HG03139 (cell line): ENCODE measurements around the gene GK.
"Not testable (repeated sequence)": the region's sequence is repeated elsewhere in the genome, so short reads cannot be mapped to it uniquely, and the experiment has no call there.

ENCODE experiments used
- ATAC-seq: cut with Tn5 transposase; IDR thresholded peaks from one replicate; pipeline ENCODE4 v1.9.1; 2021; ENCODE audit not compliant: unreplicated experiment

The GK gene

GRCh38 chrX:30653415-30654131 lies at the start of gene GK:
TSS of gene GK (plus strand) at chrX:30653423. CDS start at chrX:30653538, 115 bp downstream.
- peak; percentile 1 for ATAC-seq

GRCh38 chrX:30607155-30607554 lies 46.1 kb upstream of the GK start:
- ATAC-seq: no peak

- ATAC-seq: no peak
These were observed 43.2 kb upstream of the GK start for GRCh38 chrX:30610026-30610425.

- ATAC-seq: no peak
These were observed 41.0 kb upstream of the GK start for GRCh38 chrX:30612250-30612655.

GRCh38 chrX:30613721-30614120 lies 39.5 kb upstream of the GK start:
- ATAC-seq: no peak

GRCh38 chrX:30615229-30615628 lies 38.0 kb upstream of the GK start:
- no peak for ATAC-seq

- no peak for ATAC-seq
These were observed 35.0 kb upstream of the GK start for GRCh38 chrX:30618160-30618765.

- no peak for ATAC-seq
These were observed 33.1 kb upstream of the GK start for GRCh38 chrX:30620125-30620524.

GRCh38 chrX:30620980-30621618 lies 32.1 kb upstream of the GK start:
- no peak for ATAC-seq

GRCh38 chrX:30622361-30622760 lies 30.9 kb upstream of the GK start:
- no peak for ATAC-seq

- ATAC-seq: no peak
These were observed 26.8 kb upstream of the GK start for GRCh38 chrX:30626402-30626801.

- ATAC-seq: no peak
These were observed 25.2 kb upstream of the GK start for GRCh38 chrX:30627818-30628652.

GRCh38 chrX:30634070-30634469 lies 19.2 kb upstream of the GK start:
- not testable (repeated sequence) for ATAC-seq

GRCh38 chrX:30635630-30636029 lies 17.6 kb upstream of the GK start:
- no peak for ATAC-seq

- ATAC-seq: no peak
These were observed 15.1 kb upstream of the GK start for GRCh38 chrX:30637874-30638815.

GRCh38 chrX:30639702-30640101 lies 13.5 kb upstream of the GK start:
- not testable (repeated sequence) for ATAC-seq

- no peak for ATAC-seq
These were observed 10.6 kb upstream of the GK start for GRCh38 chrX:30642642-30643041.

- ATAC-seq: no peak
These were observed 9.9 kb upstream of the GK start for GRCh38 chrX:30643313-30643821.

GRCh38 chrX:30649859-30650258 lies 3.4 kb upstream of the GK start:
- no peak for ATAC-seq
